ENCODE measurements around the gene VWA8.

DNA sequence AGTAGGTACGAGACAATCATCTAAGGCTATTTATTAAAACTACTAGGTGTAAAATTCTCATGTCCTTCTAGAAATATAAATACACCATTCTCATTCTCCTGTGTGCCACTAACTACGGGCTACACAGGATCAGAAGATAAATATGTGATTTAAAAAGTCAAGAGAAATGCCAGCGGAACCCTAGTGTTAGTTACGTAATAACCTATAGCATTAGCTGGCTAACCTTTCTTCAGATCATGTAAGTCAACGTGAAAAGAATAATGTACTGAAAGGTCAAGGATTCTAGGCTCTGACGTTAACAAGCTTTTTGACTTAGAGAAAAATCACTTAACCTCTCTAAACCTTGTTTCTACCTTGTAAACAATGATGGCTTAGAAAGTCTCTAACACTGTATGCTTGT, 381.7 kb downstream of the VWA8 start:
- TF ChIP-seq EP300 (IDR thresholded peaks at IDR 0.05) (no peak), POLR2A (IDR thresholded peaks at IDR 0.05) (no peak)
- TF ChIP-seq, protein P1, sequence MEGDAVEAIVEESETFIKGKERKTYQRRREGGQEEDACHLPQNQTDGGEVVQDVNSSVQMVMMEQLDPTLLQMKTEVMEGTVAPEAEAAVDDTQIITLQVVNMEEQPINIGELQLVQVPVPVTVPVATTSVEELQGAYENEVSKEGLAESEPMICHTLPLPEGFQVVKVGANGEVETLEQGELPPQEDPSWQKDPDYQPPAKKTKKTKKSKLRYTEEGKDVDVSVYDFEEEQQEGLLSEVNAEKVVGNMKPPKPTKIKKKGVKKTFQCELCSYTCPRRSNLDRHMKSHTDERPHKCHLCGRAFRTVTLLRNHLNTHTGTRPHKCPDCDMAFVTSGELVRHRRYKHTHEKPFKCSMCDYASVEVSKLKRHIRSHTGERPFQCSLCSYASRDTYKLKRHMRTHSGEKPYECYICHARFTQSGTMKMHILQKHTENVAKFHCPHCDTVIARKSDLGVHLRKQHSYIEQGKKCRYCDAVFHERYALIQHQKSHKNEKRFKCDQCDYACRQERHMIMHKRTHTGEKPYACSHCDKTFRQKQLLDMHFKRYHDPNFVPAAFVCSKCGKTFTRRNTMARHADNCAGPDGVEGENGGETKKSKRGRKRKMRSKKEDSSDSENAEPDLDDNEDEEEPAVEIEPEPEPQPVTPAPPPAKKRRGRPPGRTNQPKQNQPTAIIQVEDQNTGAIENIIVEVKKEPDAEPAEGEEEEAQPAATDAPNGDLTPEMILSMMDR (IDR thresholded peaks at IDR 0.05) = no peak
